CD4-positive, alpha-beta memory T cell (primary cell): ENCODE results near the gene SLC35A3. TPM values are rescaled to one million over a fixed set of nuclear protein-coding genes. Genes with fewer than 3 reads are reported as not detected.
"Not testable (repeated sequence)": the region's sequence is repeated elsewhere in the genome, so short reads cannot be mapped to it uniquely, and the experiment has no call there.

Experiments
- CTCF ChIA-PET: fragments of 350-600 bp; sonication (Branson Sonifier 250); formaldehyde crosslinking; loops from one replicate; lab custom pipeline; 2021; ENCODE audit warnings: inconsistent platforms; ENCODE audit not compliant: partially characterized antibody; lab: Charles Lee
- POLR2A ChIA-PET: fragments of 350-600 bp; sonication (Branson Sonifier 250); formaldehyde crosslinking; loops from one replicate; lab custom pipeline; 2021; ENCODE audit not compliant: partially characterized antibody; lab: Charles Lee
- DNase-seq, 5 donors: peaks; one replicate each; pipeline versions ENCODE4 v3.0.0 to v3.0.0-alpha.2; 2020 to 2022; ENCODE audit warnings: mixed read lengths in 1 of 5
- H3K27ac ChIP-seq: one replicate; pipeline ENCODE4 v1.7.0; 2013; ENCODE audit warnings: low read depth, low read length
- H3K27me3 ChIP-seq: 2 replicates; pipeline ENCODE4 v1.7.0; 2013; ENCODE audit warnings: mild to moderate bottlenecking, low read length, moderate library complexity; ENCODE audit not compliant: insufficient read depth
- H3K36me3 ChIP-seq: 2 replicates; pipeline ENCODE4 v1.7.0; 2013; ENCODE audit warnings: mild to moderate bottlenecking, low read length, moderate library complexity; ENCODE audit not compliant: insufficient read depth
- H3K4me1 ChIP-seq: 2 replicates; pipeline ENCODE4 v1.7.0; 2013; ENCODE audit warnings: mild to moderate bottlenecking, low read length, moderate library complexity; ENCODE audit not compliant: insufficient read depth
- H3K4me3 ChIP-seq, 2 donors: one replicate each; pipeline ENCODE4 v1.7.0; 2013; ENCODE audit warnings: low read length in 2 of 2, mild to moderate bottlenecking in 1 of 2
- H3K9me3 ChIP-seq, 2 donors: one replicate each; pipeline ENCODE4 v1.7.0; 2013; ENCODE audit warnings: low read length in 2 of 2, control low read depth in 1 of 2; ENCODE audit not compliant: control insufficient read depth in 1 of 2
- H3K27ac Mint-ChIP-seq, 7 donors: one replicate each; pipeline ENCODE4 v1.8.0; 2020 to 2021; ENCODE audit warnings: mixed read lengths in 7 of 7, mild to moderate bottlenecking in 6 of 7, inconsistent platforms in 3 of 7, moderate library complexity in 3 of 7
- H3K27me3 Mint-ChIP-seq, 2 donors: one replicate each; pipeline ENCODE4 v1.8.0; 2020 to 2021; ENCODE audit warnings: mixed read lengths in 2 of 2
- H3K36me3 Mint-ChIP-seq, 2 donors: one replicate each; pipeline ENCODE4 v1.8.0; 2020 to 2021; ENCODE audit warnings: mixed read lengths in 2 of 2, inconsistent platforms in 1 of 2, mild to moderate bottlenecking in 1 of 2
- H3K4me1 Mint-ChIP-seq, 4 donors: one replicate each; pipeline ENCODE4 v1.8.0; 2020 to 2021; ENCODE audit warnings: mixed read lengths in 4 of 4, mild to moderate bottlenecking in 1 of 4
- H3K4me3 Mint-ChIP-seq, 8 donors: one replicate each; pipeline ENCODE4 v1.8.0; 2020 to 2021; ENCODE audit warnings: mixed read lengths in 8 of 8, mild to moderate bottlenecking in 7 of 8, moderate library complexity in 6 of 8, inconsistent platforms in 3 of 8
- H3K9me3 Mint-ChIP-seq, 8 donors: one replicate each; pipeline ENCODE4 v1.8.0; 2020 to 2021; ENCODE audit warnings: mixed read lengths in 8 of 8, mild to moderate bottlenecking in 5 of 8, inconsistent platforms in 3 of 8, moderate library complexity in 1 of 8
- intact Hi-C: fragments of 100-400 bp; cut with micrococcal nuclease; formaldehyde crosslinking; loops from one replicate; pipeline ENCODE4 v1.15.1; 2023
- polyA plus RNA-seq, 2 donors: library from polyadenylated mRNA; unstranded; fragments of 300-500 nt; fragmentation: Illumina TruSeq; gene quantifications; one replicate each; pipeline ENCODE4 v1.2.3, GENCODE V29; 2021
- total RNA-seq, 2 experiments: library from RNA; stranded (reverse); gene quantifications; one replicate each; pipeline ENCODE4 v1.2.3, GENCODE V29; 2021

Gene SLC35A3
- total and polyA plus RNA-seq, 4 experiments from 2014 or later = 9.0 to 31.5 (median 18.5) TPM

DNA sequence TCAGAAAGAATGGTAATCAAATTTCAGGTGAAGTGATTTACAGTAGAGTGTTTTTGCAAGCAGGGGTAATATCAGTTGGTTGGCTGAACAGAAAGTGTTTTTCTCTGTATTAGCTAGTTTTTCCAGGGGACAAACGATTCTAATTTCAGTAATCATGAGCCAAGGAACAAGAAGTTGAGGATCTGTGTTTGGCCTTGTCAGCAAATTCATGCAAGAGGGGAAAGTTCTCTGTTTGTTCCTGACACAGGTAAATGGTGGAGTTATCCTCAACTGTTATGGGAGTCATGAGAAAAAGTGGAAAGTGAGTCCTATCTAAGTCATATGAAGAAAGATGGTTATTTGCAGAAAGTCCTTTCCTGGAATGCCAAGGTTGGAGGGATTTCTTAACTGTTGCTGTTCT, 24.6 kb upstream of the SLC35A3 start:
- POLR2A ChIA-PET = no interaction called here
- no peaks in the 10 kb centered on the region for H3K27me3 Mint-ChIP-seq
- Histone ChIP-seq H3K4me1 (no peaks in the 10 kb centered on the region), H3K36me3 (no peaks in the 10 kb centered on the region), H3K27me3 (no peaks in the 10 kb centered on the region), H3K4me3 (no peak overlapping the region), H3K27ac (no peak overlapping the region), H3K9me3 (no peaks in the 10 kb centered on the region)
- no peaks in the 10 kb centered on the region for H3K4me1 Mint-ChIP-seq
- intact Hi-C loops = no loop called here
- no peak overlapping the region for H3K27ac Mint-ChIP-seq
- CTCF ChIA-PET = no interaction called here
- H3K9me3 Mint-ChIP-seq = no peaks in the 10 kb centered on the region
- H3K36me3 Mint-ChIP-seq = no peaks in the 10 kb centered on the region
- no peak for DNase-seq
- H3K4me3 Mint-ChIP-seq = no peak overlapping the region

DNA sequence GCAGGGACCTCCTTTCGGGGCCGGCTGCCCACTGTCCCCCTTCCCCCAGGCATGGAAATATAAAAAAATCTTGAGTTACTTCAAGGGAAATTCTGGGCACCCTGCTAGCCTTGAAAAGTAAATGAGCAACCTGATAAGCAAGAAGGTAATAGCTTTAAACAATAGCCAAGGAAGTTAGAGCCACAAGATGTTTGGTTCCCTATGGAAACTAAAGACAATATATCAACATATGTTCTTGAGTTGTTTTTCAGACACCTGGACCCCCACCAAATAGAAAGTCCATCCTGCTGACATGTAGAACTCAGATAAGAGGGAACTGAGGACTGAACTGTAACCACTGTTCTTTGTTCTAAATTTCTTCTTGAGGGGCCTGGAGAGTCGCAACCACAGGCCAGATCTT, 19.3 kb upstream of the SLC35A3 start:
- H3K27ac Mint-ChIP-seq = no peak overlapping the region
- Histone ChIP-seq H3K36me3 (no peaks in the 10 kb centered on the region), H3K4me1 (no peaks in the 10 kb centered on the region), H3K9me3 (no peaks in the 10 kb centered on the region), H3K27me3 (no peaks in the 10 kb centered on the region), H3K4me3 (no peak overlapping the region), H3K27ac (no peak overlapping the region)
- H3K4me3 Mint-ChIP-seq = no peak overlapping the region
- ChIA-PET POLR2A (no interaction called here), CTCF (no interaction called here)
- no peaks in the 10 kb centered on the region for H3K4me1 Mint-ChIP-seq
- no peak for DNase-seq
- intact Hi-C loops = no loop called here
- peaks cover 0 to 2% (median 0%) of the 10 kb centered on the region in 8 donors for H3K9me3 Mint-ChIP-seq
- no peaks in the 10 kb centered on the region for H3K36me3 Mint-ChIP-seq
- H3K27me3 Mint-ChIP-seq = no peaks in the 10 kb centered on the region

DNA sequence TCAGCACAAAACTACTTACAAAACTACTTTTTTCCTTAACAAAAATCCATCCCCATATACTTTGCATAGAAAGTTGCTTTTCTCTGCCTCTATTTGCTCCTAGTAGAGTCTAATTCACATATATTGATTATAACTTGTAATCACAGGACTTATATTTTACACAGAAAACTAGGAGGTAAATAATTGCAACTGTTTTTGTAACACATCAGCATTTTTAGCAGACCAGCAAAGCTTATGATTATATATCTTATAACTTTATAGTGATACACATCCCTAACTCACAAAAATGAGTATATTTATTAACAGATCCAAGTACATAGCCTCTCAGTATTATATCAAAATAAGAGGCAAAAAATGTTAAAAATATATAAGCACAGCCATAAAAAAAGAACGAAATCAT, 17.3 kb upstream of the SLC35A3 start:
- Mint-ChIP-seq H3K27ac (no peak overlapping the region), H3K4me1 (no peaks in the 10 kb centered on the region), H3K36me3 (no peaks in the 10 kb centered on the region), H3K4me3 (no peak overlapping the region), H3K9me3 (peaks cover 0 to 2% (median 0%) of the 10 kb centered on the region in 8 donors), H3K27me3 (no peaks in the 10 kb centered on the region)
- Histone ChIP-seq H3K36me3 (no peaks in the 10 kb centered on the region), H3K4me1 (no peaks in the 10 kb centered on the region), H3K27ac (no peak overlapping the region), H3K4me3 (no peak overlapping the region), H3K9me3 (no peaks in the 10 kb centered on the region), H3K27me3 (no peaks in the 10 kb centered on the region)
- ChIA-PET POLR2A (no interaction called here), CTCF (no interaction called here)
- intact Hi-C loops = no loop called here
- no peak for DNase-seq

DNA sequence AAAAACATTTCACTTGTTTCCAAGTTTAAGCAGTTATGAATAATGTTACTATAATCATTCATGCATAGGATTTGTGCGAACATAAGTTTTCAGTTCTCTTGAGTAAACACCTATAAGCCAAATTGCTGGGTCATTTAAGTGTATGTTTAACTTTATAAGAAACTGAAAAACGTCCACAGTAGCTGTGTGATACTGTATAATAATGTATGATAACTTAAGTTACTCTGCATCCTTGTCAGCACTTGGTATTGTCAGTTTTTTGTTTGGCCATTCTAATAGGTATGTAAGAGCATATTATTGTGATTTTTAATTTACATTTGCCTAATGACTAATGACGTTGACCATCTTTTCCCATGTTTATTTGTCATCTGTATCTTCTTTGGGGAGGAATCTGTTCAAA, 14.4 kb upstream of the SLC35A3 start:
- Histone ChIP-seq H3K4me1 (no peaks in the 10 kb centered on the region), H3K27me3 (no peaks in the 10 kb centered on the region), H3K36me3 (no peaks in the 10 kb centered on the region), H3K9me3 (no peaks in the 10 kb centered on the region), H3K27ac (no peak overlapping the region), H3K4me3 (no peak overlapping the region)
- Mint-ChIP-seq H3K27me3 (peaks cover 0 to 1% of the 10 kb centered on the region in 2 donors), H3K4me3 (no peak overlapping the region), H3K4me1 (no peaks in the 10 kb centered on the region), H3K27ac (no peak overlapping the region), H3K36me3 (no peaks in the 10 kb centered on the region), H3K9me3 (peaks cover 0 to 2% (median 0%) of the 10 kb centered on the region in 8 donors)
- DNase-seq = no peak
- CTCF ChIA-PET = no interaction called here
- POLR2A ChIA-PET = no interaction called here
- intact Hi-C loops = no loop called here

DNA sequence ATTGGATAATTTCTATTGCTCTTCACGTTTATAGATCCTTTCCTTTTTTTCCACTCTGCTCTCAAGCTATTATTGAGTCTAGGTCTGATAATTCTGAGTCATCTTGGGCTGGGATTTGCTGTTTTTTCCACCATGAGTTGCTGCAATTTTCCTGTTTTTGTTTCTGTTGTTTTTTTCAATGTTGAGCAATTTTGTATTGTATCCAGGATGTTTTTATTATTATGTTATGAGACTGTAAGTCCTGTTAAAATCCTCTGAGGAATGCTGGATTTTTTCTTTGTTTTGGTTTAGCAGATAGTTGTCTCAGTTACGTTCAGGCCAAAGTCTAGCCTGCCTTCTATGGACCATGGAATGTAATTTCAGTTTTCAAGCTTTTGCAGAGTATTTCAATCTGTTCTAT, 13.0 kb upstream of the SLC35A3 start:
- no peak overlapping the region for H3K27ac Mint-ChIP-seq
- H3K36me3 ChIP-seq = no peaks in the 10 kb centered on the region
- H3K9me3 Mint-ChIP-seq = peaks cover 0 to 2% (median 0%) of the 10 kb centered on the region in 8 donors
- no peak overlapping the region for H3K4me3 ChIP-seq
- H3K27me3 Mint-ChIP-seq = peaks cover 0 to 1% of the 10 kb centered on the region in 2 donors
- H3K27ac ChIP-seq = no peak overlapping the region
- intact Hi-C loops = loop anchor here (2.0 kb wide), 1 partner anchor 34 kb away; no protein-coding TSS in a partner anchor
- no peaks in the 10 kb centered on the region for H3K9me3 ChIP-seq
- H3K36me3 Mint-ChIP-seq = no peaks in the 10 kb centered on the region
- H3K4me1 ChIP-seq = no peaks in the 10 kb centered on the region
- ChIA-PET POLR2A (no interaction called here), CTCF (no interaction called here)
- H3K4me1 Mint-ChIP-seq = no peaks in the 10 kb centered on the region
- no peak overlapping the region for H3K4me3 Mint-ChIP-seq
- no peak for DNase-seq
- no peaks in the 10 kb centered on the region for H3K27me3 ChIP-seq

DNA sequence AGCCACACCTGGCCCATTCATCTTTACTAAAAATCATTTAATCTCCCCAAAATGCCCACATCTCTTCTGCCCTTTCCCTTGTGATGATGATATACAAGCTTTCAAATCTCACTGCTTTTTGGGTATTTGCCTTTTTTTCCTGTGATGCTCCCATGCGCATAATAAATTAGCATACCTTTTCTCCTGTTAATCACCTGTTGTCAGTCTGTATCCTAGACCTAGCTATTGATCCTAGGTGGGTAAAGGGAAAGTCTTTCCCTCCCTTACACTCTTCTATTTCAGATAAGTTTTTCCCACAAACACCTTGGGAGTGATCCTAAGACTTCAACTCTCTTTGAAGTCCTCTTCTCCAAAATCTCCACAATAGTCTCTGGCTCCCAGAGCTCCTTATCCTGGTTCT, 12.0 kb upstream of the SLC35A3 start:
- no peak for DNase-seq
- no peaks in the 10 kb centered on the region for H3K4me1 ChIP-seq
- H3K36me3 ChIP-seq = no peaks in the 10 kb centered on the region
- no peaks in the 10 kb centered on the region for H3K27me3 ChIP-seq
- no peak overlapping the region for H3K27ac Mint-ChIP-seq
- H3K36me3 Mint-ChIP-seq = no peaks in the 10 kb centered on the region
- POLR2A ChIA-PET = no interaction called here
- no peak overlapping the region for H3K27ac ChIP-seq
- H3K4me1 Mint-ChIP-seq = no peaks in the 10 kb centered on the region
- CTCF ChIA-PET = no interaction called here
- H3K27me3 Mint-ChIP-seq = peaks cover 0 to 1% of the 10 kb centered on the region in 2 donors
- H3K9me3 ChIP-seq = no peaks in the 10 kb centered on the region
- intact Hi-C loops = loop anchor here (2.0 kb wide), 1 partner anchor 35 kb away; no protein-coding TSS in a partner anchor
- peaks cover 0 to 2% (median 0%) of the 10 kb centered on the region in 8 donors for H3K9me3 Mint-ChIP-seq
- no peak overlapping the region for H3K4me3 ChIP-seq
- H3K4me3 Mint-ChIP-seq = no peak overlapping the region

DNA sequence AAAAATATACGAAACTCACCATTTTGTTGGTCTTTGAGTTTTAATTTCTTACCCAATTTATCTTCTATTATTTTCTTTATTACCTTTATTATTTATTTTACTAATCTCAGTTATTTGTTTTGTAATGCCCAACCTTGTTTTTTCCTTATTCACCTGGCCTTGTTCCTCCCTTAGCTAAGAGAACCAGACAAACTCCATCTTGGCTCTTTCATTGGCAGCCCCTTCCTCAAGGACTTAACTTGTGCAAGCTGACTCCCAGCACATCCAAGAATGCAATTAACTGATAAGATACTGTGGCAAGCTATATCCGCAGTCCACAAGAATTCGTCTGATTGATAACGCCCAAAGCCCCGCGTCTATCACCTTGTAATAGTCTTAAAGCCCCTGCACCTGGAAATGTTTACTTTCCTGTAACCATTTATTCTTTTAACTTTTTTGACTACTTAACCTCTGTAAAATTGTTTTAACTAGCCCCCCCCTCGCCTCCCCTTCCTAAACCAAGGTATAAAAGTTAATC, 10.5 kb upstream of the SLC35A3 start:
- H3K4me3 ChIP-seq, H3K4me3 Mint-ChIP-seq, H3K36me3 Mint-ChIP-seq, H3K4me1 Mint-ChIP-seq, H3K27me3 ChIP-seq, H3K9me3 ChIP-seq, H3K4me1 ChIP-seq, H3K27ac ChIP-seq, H3K36me3 ChIP-seq, H3K27ac Mint-ChIP-seq, intact Hi-C loops, H3K9me3 Mint-ChIP-seq, DNase-seq, POLR2A ChIA-PET, CTCF ChIA-PET, H3K27me3 Mint-ChIP-seq: not testable (repeated sequence)

DNA sequence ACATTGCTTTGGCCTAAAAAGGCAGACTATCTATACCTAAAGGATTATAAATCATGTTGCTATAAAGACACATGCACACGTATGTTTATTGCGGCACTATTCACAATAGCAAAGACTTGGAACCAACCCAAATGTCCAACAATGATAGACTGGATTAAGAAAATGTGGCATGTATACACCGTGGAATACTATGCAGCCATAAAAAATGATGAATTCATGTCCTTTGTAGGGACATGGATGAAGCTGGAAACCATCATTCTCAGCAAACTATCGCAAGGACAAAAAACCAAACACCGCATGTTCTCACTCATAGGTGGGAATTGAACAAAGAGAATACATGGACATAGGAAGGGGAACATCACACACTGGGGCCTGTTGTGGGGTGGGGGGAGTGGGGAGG, 9.5 kb upstream of the SLC35A3 start:
- DNase-seq, intact Hi-C loops, H3K4me3 ChIP-seq, H3K36me3 Mint-ChIP-seq, H3K27me3 Mint-ChIP-seq, H3K27me3 ChIP-seq, CTCF ChIA-PET, H3K4me3 Mint-ChIP-seq, H3K27ac Mint-ChIP-seq, POLR2A ChIA-PET, H3K9me3 ChIP-seq, H3K36me3 ChIP-seq, H3K9me3 Mint-ChIP-seq, H3K27ac ChIP-seq, H3K4me1 Mint-ChIP-seq, H3K4me1 ChIP-seq: not testable (repeated sequence)
